Measurements from ENCODE around the gene CACNB4. TPM values are rescaled to one million over a fixed set of nuclear protein-coding genes. Genes with fewer than 3 reads are reported as not detected.

The CACNB4 gene
- total RNA-seq, 1 experiment from 2014 or later = 2.0 TPM

DNA sequence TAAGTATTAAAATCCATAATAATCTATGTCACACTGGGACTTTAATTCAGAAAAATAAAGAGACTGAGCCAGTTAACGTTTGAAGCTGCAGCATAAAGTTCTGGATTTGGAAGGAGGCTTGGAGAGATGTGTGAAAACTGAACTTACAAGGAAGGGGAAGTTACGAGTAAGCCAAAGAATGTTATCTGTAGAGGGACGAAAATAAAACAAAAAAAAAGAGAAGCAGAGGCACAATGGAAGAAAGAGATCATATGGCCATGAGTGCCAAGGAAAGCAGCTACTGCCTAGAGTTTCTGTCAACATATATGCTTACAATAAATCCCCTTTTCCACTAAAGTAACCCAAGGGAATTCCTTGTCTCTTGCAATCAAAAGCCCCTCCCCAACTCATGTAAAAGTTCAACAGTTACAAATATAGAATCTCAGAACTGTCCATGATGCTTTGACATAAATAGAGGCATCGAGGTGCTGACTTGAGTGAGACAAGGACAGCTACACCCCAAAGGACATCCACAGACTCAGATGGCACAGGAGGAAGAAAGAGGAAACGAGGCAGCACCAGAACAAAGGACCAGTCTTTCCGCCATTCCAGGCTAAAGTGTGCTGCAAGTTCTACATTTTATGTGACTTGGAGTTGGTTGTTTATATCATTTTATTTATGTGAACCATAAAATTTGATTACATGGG, 254.5 kb downstream of the CACNB4 start:
- ATAC-seq (no peak), DNase-seq (ENCODE audit: low read depth, low spot score) (no peak)
- Histone ChIP-seq H3K79me2 (ENCODE audit: insufficient read depth, low read length) (no peaks in the 10 kb centered on the region), H3K27ac (ENCODE audit: low read depth, low read length) (no peak overlapping the region), H2AFZ (ENCODE audit: low read depth, low read length, poor library complexity, severe bottlenecking) (no peak overlapping the region), H3K9ac (ENCODE audit: low read length) (no peak overlapping the region), H3K36me3 (ENCODE audit: control insufficient read depth in 1 of 2, insufficient read depth in 2 of 2, low read length in 2 of 2) (no peaks in the 10 kb centered on the region), H3K9me2 (ENCODE audit: insufficient read depth) (no peaks in the 10 kb centered on the region), H3K4me1 (ENCODE audit: control insufficient read depth in 1 of 2, insufficient read depth in 2 of 2, low read length in 2 of 2) (no peaks in the 10 kb centered on the region), H3K9me3 (ENCODE audit: control insufficient read depth in 1 of 2, insufficient read depth in 1 of 2, low read depth in 1 of 2, low read length in 2 of 2) (no peaks in the 10 kb centered on the region), H3K4me2 (ENCODE audit: low read length) (no peak overlapping the region), H4K20me1 (ENCODE audit: insufficient read depth) (no peaks in the 10 kb centered on the region), H3K4me3 (replicated peaks in 1 of 2; ENCODE audit: low read depth in 1 of 2, low read length in 2 of 2) (no peak overlapping the region), H3K27me3 (ENCODE audit: insufficient read depth, low read length) (no peaks in the 10 kb centered on the region)
- BruUV-seq (replicated peaks) = no TSS peak
- POLR2A ChIA-PET = no interaction called here
- TF ChIP-seq SIN3A (IDR thresholded peaks at IDR 0.05; ENCODE audit: low read depth) (no peak), ZNF274 (IDR thresholded peaks at IDR 0.05; ENCODE audit: low read depth, low read length) (no peak), EZH2phosphoT487 (IDR thresholded peaks at IDR 0.05; ENCODE audit: borderline replicate concordance) (no peak), CEBPB (IDR thresholded peaks at IDR 0.05; ENCODE audit: low read depth) (no peak), CBX3 (IDR thresholded peaks at IDR 0.05; ENCODE audit: low read depth) (no peak), JUND (IDR thresholded peaks at IDR 0.05) (no peak), ZFX (IDR thresholded peaks at IDR 0.05) (no peak), ELF1 (IDR thresholded peaks at IDR 0.05; ENCODE audit: borderline replicate concordance, low read depth) (no peak), SP1 (IDR thresholded peaks at IDR 0.05; ENCODE audit: low read depth) (no peak), YY1 (IDR thresholded peaks at IDR 0.05; ENCODE audit: extremely low read depth, insufficient replicate concordance, low read depth, low read length) (no peak), POLR2AphosphoS5 (IDR thresholded peaks at IDR 0.05; ENCODE audit: low read depth, low read length) (no peak), EZH2 (IDR thresholded peaks at IDR 0.05) (no peak), RAD21 (IDR thresholded peaks at IDR 0.05; ENCODE audit: low read depth) (no peak), POLR2A (IDR thresholded peaks at IDR 0.05; ENCODE audit: borderline replicate concordance, extremely low read depth, insufficient read depth, insufficient read length) (no peak)
- TF ChIP-seq, protein P1, sequence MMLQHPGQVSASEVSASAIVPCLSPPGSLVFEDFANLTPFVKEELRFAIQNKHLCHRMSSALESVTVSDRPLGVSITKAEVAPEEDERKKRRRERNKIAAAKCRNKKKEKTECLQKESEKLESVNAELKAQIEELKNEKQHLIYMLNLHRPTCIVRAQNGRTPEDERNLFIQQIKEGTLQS (IDR thresholded peaks at IDR 0.05) = no peak
- TF ChIP-seq, protein P2, sequence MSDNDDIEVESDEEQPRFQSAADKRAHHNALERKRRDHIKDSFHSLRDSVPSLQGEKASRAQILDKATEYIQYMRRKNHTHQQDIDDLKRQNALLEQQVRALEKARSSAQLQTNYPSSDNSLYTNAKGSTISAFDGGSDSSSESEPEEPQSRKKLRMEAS (IDR thresholded peaks at IDR 0.05) = no peak
- TF ChIP-seq, protein P3, sequence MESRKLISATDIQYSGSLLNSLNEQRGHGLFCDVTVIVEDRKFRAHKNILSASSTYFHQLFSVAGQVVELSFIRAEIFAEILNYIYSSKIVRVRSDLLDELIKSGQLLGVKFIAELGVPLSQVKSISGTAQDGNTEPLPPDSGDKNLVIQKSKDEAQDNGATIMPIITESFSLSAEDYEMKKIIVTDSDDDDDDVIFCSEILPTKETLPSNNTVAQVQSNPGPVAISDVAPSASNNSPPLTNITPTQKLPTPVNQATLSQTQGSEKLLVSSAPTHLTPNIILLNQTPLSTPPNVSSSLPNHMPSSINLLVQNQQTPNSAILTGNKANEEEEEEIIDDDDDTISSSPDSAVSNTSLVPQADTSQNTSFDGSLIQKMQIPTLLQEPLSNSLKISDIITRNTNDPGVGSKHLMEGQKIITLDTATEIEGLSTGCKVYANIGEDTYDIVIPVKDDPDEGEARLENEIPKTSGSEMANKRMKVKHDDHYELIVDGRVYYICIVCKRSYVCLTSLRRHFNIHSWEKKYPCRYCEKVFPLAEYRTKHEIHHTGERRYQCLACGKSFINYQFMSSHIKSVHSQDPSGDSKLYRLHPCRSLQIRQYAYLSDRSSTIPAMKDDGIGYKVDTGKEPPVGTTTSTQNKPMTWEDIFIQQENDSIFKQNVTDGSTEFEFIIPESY (IDR thresholded peaks at IDR 0.05; ENCODE audit: extremely low read depth, insufficient replicate concordance, low read length) = no peak
- TF ChIP-seq, protein P4, sequence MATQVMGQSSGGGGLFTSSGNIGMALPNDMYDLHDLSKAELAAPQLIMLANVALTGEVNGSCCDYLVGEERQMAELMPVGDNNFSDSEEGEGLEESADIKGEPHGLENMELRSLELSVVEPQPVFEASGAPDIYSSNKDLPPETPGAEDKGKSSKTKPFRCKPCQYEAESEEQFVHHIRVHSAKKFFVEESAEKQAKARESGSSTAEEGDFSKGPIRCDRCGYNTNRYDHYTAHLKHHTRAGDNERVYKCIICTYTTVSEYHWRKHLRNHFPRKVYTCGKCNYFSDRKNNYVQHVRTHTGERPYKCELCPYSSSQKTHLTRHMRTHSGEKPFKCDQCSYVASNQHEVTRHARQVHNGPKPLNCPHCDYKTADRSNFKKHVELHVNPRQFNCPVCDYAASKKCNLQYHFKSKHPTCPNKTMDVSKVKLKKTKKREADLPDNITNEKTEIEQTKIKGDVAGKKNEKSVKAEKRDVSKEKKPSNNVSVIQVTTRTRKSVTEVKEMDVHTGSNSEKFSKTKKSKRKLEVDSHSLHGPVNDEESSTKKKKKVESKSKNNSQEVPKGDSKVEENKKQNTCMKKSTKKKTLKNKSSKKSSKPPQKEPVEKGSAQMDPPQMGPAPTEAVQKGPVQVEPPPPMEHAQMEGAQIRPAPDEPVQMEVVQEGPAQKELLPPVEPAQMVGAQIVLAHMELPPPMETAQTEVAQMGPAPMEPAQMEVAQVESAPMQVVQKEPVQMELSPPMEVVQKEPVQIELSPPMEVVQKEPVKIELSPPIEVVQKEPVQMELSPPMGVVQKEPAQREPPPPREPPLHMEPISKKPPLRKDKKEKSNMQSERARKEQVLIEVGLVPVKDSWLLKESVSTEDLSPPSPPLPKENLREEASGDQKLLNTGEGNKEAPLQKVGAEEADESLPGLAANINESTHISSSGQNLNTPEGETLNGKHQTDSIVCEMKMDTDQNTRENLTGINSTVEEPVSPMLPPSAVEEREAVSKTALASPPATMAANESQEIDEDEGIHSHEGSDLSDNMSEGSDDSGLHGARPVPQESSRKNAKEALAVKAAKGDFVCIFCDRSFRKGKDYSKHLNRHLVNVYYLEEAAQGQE (IDR thresholded peaks at IDR 0.05; ENCODE audit: low read depth) = no peak
- TF ChIP-seq, protein P5, sequence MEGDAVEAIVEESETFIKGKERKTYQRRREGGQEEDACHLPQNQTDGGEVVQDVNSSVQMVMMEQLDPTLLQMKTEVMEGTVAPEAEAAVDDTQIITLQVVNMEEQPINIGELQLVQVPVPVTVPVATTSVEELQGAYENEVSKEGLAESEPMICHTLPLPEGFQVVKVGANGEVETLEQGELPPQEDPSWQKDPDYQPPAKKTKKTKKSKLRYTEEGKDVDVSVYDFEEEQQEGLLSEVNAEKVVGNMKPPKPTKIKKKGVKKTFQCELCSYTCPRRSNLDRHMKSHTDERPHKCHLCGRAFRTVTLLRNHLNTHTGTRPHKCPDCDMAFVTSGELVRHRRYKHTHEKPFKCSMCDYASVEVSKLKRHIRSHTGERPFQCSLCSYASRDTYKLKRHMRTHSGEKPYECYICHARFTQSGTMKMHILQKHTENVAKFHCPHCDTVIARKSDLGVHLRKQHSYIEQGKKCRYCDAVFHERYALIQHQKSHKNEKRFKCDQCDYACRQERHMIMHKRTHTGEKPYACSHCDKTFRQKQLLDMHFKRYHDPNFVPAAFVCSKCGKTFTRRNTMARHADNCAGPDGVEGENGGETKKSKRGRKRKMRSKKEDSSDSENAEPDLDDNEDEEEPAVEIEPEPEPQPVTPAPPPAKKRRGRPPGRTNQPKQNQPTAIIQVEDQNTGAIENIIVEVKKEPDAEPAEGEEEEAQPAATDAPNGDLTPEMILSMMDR (IDR thresholded peaks at IDR 0.05 in 2 of 3, conservative IDR thresholded peaks at IDR 0.05 in 1 of 3; ENCODE audit: borderline replicate concordance in 1 of 3, insufficient read depth in 1 of 3, low read depth in 2 of 3, low read length in 2 of 3) = no peak
- intact Hi-C loops (cut with micrococcal nuclease) = no loop called here
- CTCF ChIA-PET = no interaction called here
- RAD21 ChIA-PET (ENCODE audit: low non-redundant PET in 1 of 2, low total read pairs in 2 of 2, uncharacterized antibody in 2 of 2, unreplicated experiment in 2 of 2) = interaction anchor here in 1 of 2 experiments (0.5 kb wide), 1 partner anchor 423 kb away, joined by 3 read pairs; no protein-coding TSS in a partner anchor

Data from HCT116 (cell line).